Measurements from ENCODE around the gene B3GAT1.

GRCh38 chr11:134355136-134355535, 56.9 kb downstream of the B3GAT1 start:
- TF ChIP-seq POLR2A (IDR thresholded peaks at IDR 0.05) (no peak), CTCF (IDR thresholded peaks at IDR 0.05) (no peak)
